DMS114 treated with DMSO at 0.1 percent for 48 hours (cell line): ENCODE data around the gene RALY.
A peak's percentile ranks its signal among the peaks of the same experiment; 100 is the strongest.

Experiments used
- DNase-seq: peaks from one replicate; lab custom pipeline; 2025; ENCODE audit not compliant: unreplicated experiment; lab: John Stamatoyannopoulos, UW

The RALY gene

GRCh38 chr20:34047010-34047687, 53.4 kb downstream of the RALY start:
- no peak for DNase-seq

DNA sequence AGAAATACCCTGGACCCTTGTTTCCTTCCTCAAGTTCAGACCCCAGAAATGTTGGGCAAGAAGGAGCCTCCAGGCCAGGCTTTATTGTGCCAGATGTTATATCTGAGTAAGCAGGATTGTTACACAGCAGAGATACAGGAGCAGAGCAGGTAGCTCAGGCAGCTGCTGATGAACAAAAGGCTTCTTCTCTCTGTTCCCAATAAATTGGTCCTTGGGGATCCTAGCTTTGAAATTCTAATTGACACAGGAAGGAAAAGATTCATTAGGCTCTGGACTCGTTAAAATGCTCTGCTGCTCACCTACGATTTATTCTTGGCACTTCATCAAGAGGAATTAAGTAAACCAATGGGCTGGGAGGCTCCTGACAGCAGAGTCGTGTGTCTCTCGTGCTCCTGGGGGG, 54.2 kb downstream of the RALY start:
- no peak for DNase-seq

GRCh38 chr20:34049389-34049788, 55.7 kb downstream of the RALY start:
- DNase-seq, result no peak

DNA sequence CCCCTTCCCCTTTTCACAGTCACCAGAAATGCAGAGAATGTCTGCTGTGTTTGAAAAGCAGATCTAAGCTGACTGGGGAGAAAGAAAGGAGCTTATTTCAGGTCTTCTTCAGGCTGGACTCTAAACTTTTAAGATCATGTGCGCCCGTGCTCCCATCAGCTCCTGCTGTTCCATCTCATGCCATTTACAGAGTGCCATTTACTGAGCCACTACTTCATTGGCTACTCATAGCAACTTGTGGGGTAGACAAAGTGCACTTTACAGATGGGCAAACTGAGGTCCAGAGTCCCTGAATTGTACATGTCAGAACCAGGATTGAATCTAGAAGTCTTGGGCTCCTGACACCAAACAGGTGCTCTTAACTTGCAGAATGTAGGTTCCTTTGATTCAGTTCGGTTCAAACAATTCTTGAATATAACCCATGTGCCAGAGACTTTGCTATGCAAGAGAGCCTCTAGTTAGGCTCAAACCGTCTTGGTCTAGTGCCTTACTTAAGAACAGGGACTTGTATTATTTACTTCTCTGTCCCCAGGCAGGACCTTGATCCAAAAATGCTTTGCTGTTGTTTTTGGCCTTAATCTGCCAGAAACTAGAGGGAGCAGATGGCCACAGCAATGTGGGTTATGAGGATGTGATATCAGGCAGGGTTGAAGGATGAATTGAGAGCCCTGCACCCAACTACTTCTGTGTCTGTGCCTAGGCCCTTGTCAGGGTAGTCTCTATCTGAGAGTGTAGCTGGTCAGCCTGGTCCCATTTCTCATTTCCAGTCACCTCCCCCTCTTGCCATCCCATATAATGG, 56.4 kb downstream of the RALY start:
- no peak for DNase-seq

GRCh38 chr20:34052414-34052813, 58.7 kb downstream of the RALY start:
- no peak for DNase-seq

GRCh38 chr20:34055290-34055689, 61.6 kb downstream of the RALY start:
- no peak for DNase-seq

GRCh38 chr20:34058831-34059230, 65.1 kb downstream of the RALY start:
- DNase-seq, result no peak

GRCh38 chr20:34060970-34061369, 67.3 kb downstream of the RALY start:
- DNase-seq, result no peak

- no peak for DNase-seq
Measured at GRCh38 chr20:34061695-34062094, 68.0 kb downstream of the RALY start.

- DNase-seq, result no peak
Measured at GRCh38 chr20:34062570-34063482, 69.1 kb downstream of the RALY start.

DNA sequence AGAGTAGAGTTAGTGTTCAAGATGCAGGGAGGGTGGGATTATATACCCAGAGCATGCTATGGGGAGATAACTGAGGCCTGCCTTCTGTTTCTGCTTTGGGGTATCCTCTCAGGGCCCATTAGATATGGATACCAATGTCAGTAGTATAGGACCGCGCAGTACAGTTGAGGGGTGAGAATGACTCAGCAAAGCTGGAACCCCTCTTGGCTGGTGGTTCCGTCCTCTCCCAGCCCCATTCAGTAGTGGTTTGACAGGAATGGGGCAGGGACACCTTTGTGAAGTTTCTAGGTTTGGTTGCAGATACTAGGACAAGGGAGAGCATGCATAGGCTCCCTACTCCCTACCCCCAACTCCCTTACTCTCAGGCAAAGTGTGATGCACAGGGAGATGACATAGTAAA, 70.6 kb downstream of the RALY start:
- DNase-seq, result no peak

DNA sequence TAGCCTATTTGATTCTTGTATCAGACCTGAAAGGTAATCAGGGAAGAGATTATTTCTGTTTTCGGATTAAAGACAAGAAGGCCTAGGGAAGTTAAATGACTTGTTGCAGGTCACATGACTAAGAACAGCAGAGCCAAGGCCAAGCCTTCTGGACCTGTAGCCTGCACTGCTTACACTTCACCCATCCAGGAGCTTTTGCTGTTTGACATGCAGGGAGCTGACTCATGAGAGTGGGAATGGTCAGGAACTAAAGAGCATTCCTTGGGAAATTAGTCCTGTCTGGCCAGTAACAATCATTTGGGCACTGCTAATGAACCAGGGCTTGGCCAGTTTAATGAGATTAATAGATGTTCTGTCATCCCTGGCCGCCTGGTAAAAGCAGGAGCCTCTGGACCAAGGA, 71.5 kb downstream of the RALY start:
- no peak for DNase-seq

DNA sequence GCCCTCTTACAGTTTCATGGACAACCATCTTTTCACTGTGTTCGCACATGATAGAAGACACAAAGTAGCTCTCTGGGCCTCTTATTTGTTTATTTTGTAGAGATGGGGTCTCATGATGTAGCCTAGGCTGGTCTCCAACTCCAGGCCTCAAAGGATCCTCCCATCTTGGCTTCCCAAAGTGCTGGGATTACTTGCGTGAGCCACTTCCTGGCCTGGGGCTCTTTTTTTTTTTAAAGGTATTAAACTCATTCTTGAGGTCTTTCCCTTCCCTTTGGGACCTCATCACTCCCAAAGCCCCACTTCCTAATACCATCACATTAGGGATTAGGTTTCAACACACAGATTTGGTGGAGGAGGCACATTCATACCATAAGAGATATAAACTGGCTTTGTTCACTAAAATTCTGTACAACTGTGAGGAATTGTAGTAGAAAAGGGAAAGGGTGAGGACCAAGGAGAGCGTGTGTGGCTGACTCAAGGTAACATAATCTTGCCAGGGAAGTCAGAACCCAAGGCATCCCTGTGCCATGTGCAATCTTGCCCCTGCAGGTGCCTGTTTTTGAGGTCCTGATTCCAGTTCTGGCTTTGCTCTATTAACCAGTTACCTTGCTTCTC, 72.9 kb downstream of the RALY start:
- no peak for DNase-seq

- no peak for DNase-seq
Measured at GRCh38 chr20:34068001-34068400, 74.3 kb downstream of the RALY start.

DNA sequence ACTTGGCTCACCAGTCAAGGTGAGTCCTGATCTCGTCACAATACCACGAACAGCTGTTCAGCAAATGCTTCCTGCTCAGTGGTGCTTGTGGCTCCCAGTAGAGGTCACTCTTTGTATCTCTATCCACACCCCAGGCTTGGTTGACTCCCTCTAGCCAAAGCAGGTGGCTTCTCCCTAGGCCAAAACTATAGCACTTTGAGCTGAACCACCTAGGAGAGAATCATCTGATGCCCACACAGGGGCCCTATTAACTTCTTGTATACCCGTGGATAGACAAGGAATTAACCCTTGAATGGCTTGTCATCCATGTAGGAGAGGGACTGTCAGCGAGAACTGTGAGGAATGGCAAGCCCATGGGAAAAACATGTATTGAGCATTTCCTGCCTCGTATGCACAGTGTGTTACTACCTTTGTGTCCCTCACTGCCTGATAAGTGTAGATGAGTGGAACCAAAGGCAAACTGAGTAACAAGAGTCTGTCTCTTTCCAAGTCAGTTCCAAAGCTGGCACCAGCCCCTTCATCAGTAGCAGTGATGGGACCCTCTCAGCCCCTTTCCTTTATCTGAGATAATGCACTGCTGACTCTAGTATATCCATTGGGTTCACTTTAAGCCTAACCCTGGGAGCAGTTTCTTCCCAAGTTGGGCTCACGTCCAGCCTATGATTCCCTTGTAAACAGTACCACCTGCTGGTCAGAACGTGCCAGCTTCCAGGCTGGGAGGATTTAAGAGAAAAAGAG, 75.8 kb downstream of the RALY start:
- peak; percentile 55 for DNase-seq

DNA sequence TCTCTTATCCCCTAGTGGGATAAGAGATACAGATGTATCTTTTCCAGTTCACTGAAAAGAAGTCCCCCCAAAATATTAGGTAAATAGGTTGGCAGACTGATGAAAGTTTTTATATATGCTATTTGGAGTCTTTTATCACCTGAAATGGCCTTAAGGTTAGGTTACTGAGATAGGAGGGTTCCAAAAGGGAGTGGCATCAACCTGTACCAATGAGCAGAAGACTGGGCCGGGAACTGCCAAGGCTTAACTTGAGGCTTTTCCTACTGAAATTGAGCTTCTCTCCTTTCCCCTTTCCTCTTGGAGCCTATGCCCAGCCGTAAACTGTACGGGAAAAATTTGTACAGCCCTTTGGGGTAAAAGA, 76.3 kb downstream of the RALY start:
- DNase-seq, result no peak

GRCh38 chr20:34070859-34071258, 77.1 kb downstream of the RALY start:
- no peak for DNase-seq

DNA sequence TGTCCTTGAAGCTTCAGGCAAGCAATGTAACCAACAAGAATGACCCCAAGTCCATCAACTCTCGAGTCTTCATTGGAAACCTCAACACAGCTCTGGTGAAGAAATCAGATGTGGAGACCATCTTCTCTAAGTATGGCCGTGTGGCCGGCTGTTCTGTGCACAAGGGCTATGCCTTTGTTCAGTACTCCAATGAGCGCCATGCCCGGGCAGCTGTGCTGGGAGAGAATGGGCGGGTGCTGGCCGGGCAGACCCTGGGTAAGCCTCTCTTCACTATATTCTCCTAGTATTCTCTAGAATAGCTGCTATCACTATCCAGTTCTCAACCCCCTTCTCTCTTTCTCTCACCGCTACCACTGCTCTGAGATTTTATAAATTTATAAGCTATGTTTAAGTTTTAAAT, 78.4 kb downstream of the RALY start:
- DNase-seq, result no peak

DNA sequence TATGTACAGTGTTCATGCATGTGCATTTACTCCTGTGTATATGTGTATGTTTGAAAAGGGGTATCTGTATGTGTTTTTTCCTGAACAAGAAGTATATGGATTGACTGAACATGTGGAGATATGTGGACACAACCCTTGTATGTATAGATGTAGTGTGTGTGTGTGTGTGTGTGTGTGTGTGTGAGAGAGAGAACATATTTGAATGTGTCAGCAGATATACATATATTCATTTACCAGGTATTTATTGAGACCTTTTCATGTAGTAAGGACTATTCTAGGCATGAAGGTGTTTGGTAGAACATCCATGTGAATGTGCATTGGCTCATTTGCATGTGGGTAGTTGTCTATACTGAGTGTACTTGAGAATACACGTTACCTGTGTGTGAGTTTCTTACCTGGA, 79.1 kb downstream of the RALY start:
- DNase-seq, result no peak

GRCh38 chr20:34074101-34074760, 80.5 kb downstream of the RALY start:
- DNase-seq, result no peak
